HepG2 (cell line): Measurements from ENCODE around the gene ZC3H4. TPM values are rescaled to one million over a fixed set of nuclear protein-coding genes. Genes with fewer than 3 reads are reported as not detected.

ENCODE experiments used
- ATAC-seq: fragments of 200-7000 bp; cut with Tn5 transposase; 3 replicates; pipeline ENCODE4 v1.9.1; 2020; ENCODE audit warnings: mild to moderate bottlenecking, moderate library complexity
- BruUV-seq: library from RNA; stranded (reverse); fragments of 400-500 nt; replicated peaks from 2 replicates; lab custom pipeline; 2021; lab: Mats Ljungman, UMichigan
- CTCF ChIA-PET: fragments of 300-600 bp; formaldehyde crosslinking; extraction: SDS; loops from one replicate; lab custom pipeline; 2021; ENCODE audit warnings: low total read pairs, inconsistent platforms, low intra/inter-chr PET ratio; lab: Yijun Ruan, JAX
- POLR2A ChIA-PET: fragments of 350-600 bp; sonication (Branson Sonifier 250); formaldehyde crosslinking; loops from one replicate; lab custom pipeline; 2020; ENCODE audit warnings: antibody characterized with exemption, inconsistent platforms; lab: Yijun Ruan, JAX
- DNase-seq: peaks from one replicate; pipeline ENCODE4 v3.0.0-alpha.2; 2015; ENCODE audit warnings: low spot score
- FAIRE-seq: peaks from 3 replicates; lab custom pipeline; 2011; peaks lifted over from hg19 to GRCh38; lab: Jason Lieb, UNC
- H2AFZ ChIP-seq: one replicate; pipeline ENCODE4 v1.6.1; 2011; ENCODE audit warnings: low read length, inconsistent platforms
- H3K27ac ChIP-seq: fragments of 300-600 bp; 3 replicates; pipeline ENCODE4 v1.8.0; 2011; ENCODE audit warnings: mixed run types, mild to moderate bottlenecking, mixed read lengths, low read length, inconsistent platforms; ENCODE audit not compliant: insufficient read depth; ENCODE audit errors: extremely low read length
- H3K27me3 ChIP-seq, 2 experiments: fragments of 200-600 bp in 1 of 2; 2 replicates in 1 of 2; 3 replicates in 1 of 2; pipeline versions ENCODE4 v1.6.0 to v1.8.0; 2011; ENCODE audit warnings: low read length in 2 of 2, mild to moderate bottlenecking in 2 of 2, moderate library complexity in 2 of 2, inconsistent platforms in 1 of 2; ENCODE audit not compliant: insufficient read depth in 2 of 2, control insufficient read depth in 1 of 2
- H3K36me3 ChIP-seq, 2 experiments: fragments of 200-600 bp in 1 of 2; replicated peaks in 1 of 2; 2 replicates in 1 of 2; 3 replicates in 1 of 2; pipeline versions ENCODE4 v1.5.1 to v1.8.0; 2011; ENCODE audit warnings: low read length in 2 of 2, inconsistent platforms in 1 of 2; ENCODE audit not compliant: insufficient read depth in 2 of 2, control insufficient read depth in 1 of 2
- H3K4me1 ChIP-seq: 2 replicates; pipeline ENCODE4 v1.5.1; 2012; ENCODE audit warnings: low read length, inconsistent platforms; ENCODE audit not compliant: insufficient read depth
- H3K4me2 ChIP-seq: 2 replicates; pipeline ENCODE4 v1.6.0; 2011; ENCODE audit warnings: low read depth, low read length, inconsistent platforms
- H3K4me3 ChIP-seq, 3 experiments: fragments of 200-600 bp in 1 of 3; sonication (generic), shearing (Covaris generic) in 1 of 3; replicated peaks in 1 of 3; 2 replicates each; pipeline ENCODE4 v1.5.1; 2011 to 2016; ENCODE audit warnings: low read length in 3 of 3, inconsistent platforms in 2 of 3, low read depth in 2 of 3, mild to moderate bottlenecking in 2 of 3, control low read depth in 1 of 3, mixed read lengths in 1 of 3; ENCODE audit not compliant: insufficient read depth in 1 of 3
- H3K79me2 ChIP-seq: one replicate; pipeline ENCODE4 v1.6.1; 2011; ENCODE audit warnings: low read length, inconsistent platforms; ENCODE audit not compliant: insufficient read depth
- H3K9ac ChIP-seq: 2 replicates; pipeline ENCODE4 v1.6.0; 2011; ENCODE audit warnings: mild to moderate bottlenecking, low read depth, low read length, inconsistent platforms; ENCODE audit not compliant: insufficient read depth
- H3K9me3 ChIP-seq: 2 replicates; pipeline ENCODE4 v1.5.1; 2012; ENCODE audit warnings: mild to moderate bottlenecking, low read length
- H4K20me1 ChIP-seq: 2 replicates; pipeline ENCODE4 v1.6.0; 2011; ENCODE audit warnings: inconsistent platforms, mild to moderate bottlenecking, low read length, moderate library complexity; ENCODE audit not compliant: insufficient read depth
- E2F1 ChIP-seq: sonication (generic); formaldehyde crosslinking; IDR thresholded peaks from 2 replicates; pipeline ENCODE4 v1.5.0; 2020; ENCODE audit warnings: missing genetic modification reagents
- ETS1 ChIP-seq: sonication (generic); formaldehyde crosslinking; IDR thresholded peaks from 2 replicates; pipeline ENCODE4 v1.4.0; 2020; ENCODE audit warnings: missing genetic modification reagents
- FOXK2 ChIP-seq: fragments of 450-650 bp; IDR thresholded peaks from 2 replicates; pipeline ENCODE4 v1.6.1; 2016
- HNF1B ChIP-seq: sonication (generic); formaldehyde crosslinking; IDR thresholded peaks from 2 replicates; pipeline ENCODE4 v1.5.1; 2020; ENCODE audit warnings: mild to moderate bottlenecking, moderate library complexity, missing genetic modification reagents
- NFIB ChIP-seq: sonication (generic); formaldehyde crosslinking; IDR thresholded peaks from 2 replicates; pipeline ENCODE4 v1.9.0; 2021; ENCODE audit warnings: missing genetic modification reagents, mild to moderate bottlenecking, borderline replicate concordance
- RNF2 ChIP-seq: fragments of 450-650 bp; conservative IDR thresholded peaks from 2 replicates; pipeline ENCODE4 v1.6.1; 2016; ENCODE audit warnings: low read depth
- SNRNP70 ChIP-seq: fragments of 200-400 bp; formaldehyde crosslinking; IDR thresholded peaks from 2 replicates; pipeline ENCODE4 v1.6.1; 2017; ENCODE audit warnings: mild to moderate bottlenecking, low read depth, low read length, moderate library complexity
- SP1 ChIP-seq, 2 experiments: fragments of 450-650 bp in 1 of 2; sonication (generic) in 1 of 2; formaldehyde crosslinking in 1 of 2; IDR thresholded peaks; 2 replicates each; pipeline versions ENCODE4 v1.4.0 to v1.6.1; 2016 to 2020; ENCODE audit warnings: missing genetic modification reagents in 1 of 2
- TSC22D2 ChIP-seq: sonication (generic); formaldehyde crosslinking; IDR thresholded peaks from 2 replicates; pipeline ENCODE4 v1.5.1; 2020; ENCODE audit warnings: missing genetic modification reagents, mild to moderate bottlenecking, borderline replicate concordance
- ZMYM3 ChIP-seq: sonication (generic); formaldehyde crosslinking; IDR thresholded peaks from 2 replicates; pipeline ENCODE4 v1.5.1; 2020; ENCODE audit warnings: mild to moderate bottlenecking, missing genetic modification reagents
- ZNF263 ChIP-seq: sonication (generic); formaldehyde crosslinking; IDR thresholded peaks from 2 replicates; pipeline ENCODE4 v1.4.0; 2020; ENCODE audit warnings: missing genetic modification reagents
- ZNF556 ChIP-seq: sonication (generic); formaldehyde crosslinking; IDR thresholded peaks from 2 replicates; pipeline ENCODE4 v1.4.0; 2020; ENCODE audit warnings: mild to moderate bottlenecking, missing genetic modification reagents, borderline replicate concordance
- ZNF678 ChIP-seq: sonication (generic); formaldehyde crosslinking; IDR thresholded peaks from 2 replicates; pipeline ENCODE4 v1.4.0; 2020; ENCODE audit warnings: mild to moderate bottlenecking, missing genetic modification reagents
- WGBS: methylation state at CpG from one replicate; pipeline ENCODE4 v1.1.6; 2017; ENCODE audit warnings: low lambda C conversion rate; 5-methylcytosine and 5-hydroxymethylcytosine counted together
- in situ Hi-C: cut with HindIII; loops from 2 replicates; pipeline ENCODE4 v1.10.0; 2017; ENCODE audit warnings: low pct_unique_long_range_greater_than_20kb; ENCODE audit not compliant: extremely low pct_ligation_motif_present
- intact Hi-C: fragments of 100-400 bp; cut with micrococcal nuclease; formaldehyde crosslinking; loops from one replicate; pipeline ENCODE4 v1.10.0; 2022; ENCODE audit not compliant: unreplicated experiment
- polyA plus RNA-seq, 8 experiments: library from polyadenylated mRNA; depleted of rRNA in 3 of 8; stranded (reverse) in 7 of 8; unstranded in 1 of 8; fragments of >200 nt; fragmentation: Illumina TruSeq in 4 of 8; extraction: Trizol in 4 of 8; gene quantifications; 2 replicates each; pipeline versions ENCODE4 v1.2.1 to v1.2.3, GENCODE V29; 2011 to 2016; ENCODE audit warnings: low read depth in 4 of 8, missing spikeins in 1 of 8, mixed read lengths in 1 of 8; ENCODE audit not compliant: insufficient read depth in 1 of 8
- total RNA-seq, 5 experiments: library from RNA; depleted of rRNA; stranded (reverse); fragments of >200 nt; fragmentation: Illumina TruSeq; extraction: Trizol; gene quantifications; 2 replicates each; pipeline ENCODE4 v1.2.3, GENCODE V29; 2016; ENCODE audit warnings: low read depth in 1 of 5
- TF ChIP-seq, protein P1 (sequence below): sonication (generic); formaldehyde crosslinking; IDR thresholded peaks from 2 replicates; pipeline ENCODE4 v1.5.0; 2020; ENCODE audit warnings: missing genetic modification reagents, mild to moderate bottlenecking, borderline replicate concordance
- TF ChIP-seq, protein P2 (sequence below): sonication (generic); formaldehyde crosslinking; IDR thresholded peaks from 2 replicates; pipeline ENCODE4 v1.4.0; 2020; ENCODE audit warnings: low read depth, mild to moderate bottlenecking, missing genetic modification reagents

The ZC3H4 gene
- total and polyA plus RNA-seq, 2 of the 13 experiments (the other 11 are each of a cell fraction or from before 2014, with no cell fraction given) = 1.8 to 10.7 TPM

DNA sequence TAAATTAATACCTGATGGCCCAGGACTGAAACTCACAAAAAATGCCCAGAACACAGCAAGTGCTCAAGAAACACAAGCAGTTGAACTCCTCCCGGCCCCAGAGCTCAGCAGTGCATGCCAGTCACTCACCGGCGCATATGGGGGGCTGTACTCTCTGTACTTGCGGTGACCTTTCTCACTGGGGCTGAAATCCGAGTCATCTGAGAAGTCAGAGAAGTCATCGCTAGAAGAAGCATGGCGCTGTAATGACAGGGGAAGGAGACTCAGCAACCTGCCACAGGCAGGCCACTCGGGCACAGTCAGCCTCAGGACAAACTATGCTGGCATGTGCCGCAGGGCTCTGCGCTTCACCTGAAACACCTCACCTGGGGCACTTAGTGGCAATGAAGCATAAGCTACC is 19.7 kb downstream of the ZC3H4 start:
- ATAC-seq (no peak), DNase-seq (no peak)
- H3K4me2 ChIP-seq = no peak overlapping the region
- intact Hi-C loops = no loop called here
- CTCF ChIA-PET = no interaction called here
- WGBS = 94% methylated on average over 9 of the region's 10 CpGs
- TF ChIP-seq, protein P1, sequence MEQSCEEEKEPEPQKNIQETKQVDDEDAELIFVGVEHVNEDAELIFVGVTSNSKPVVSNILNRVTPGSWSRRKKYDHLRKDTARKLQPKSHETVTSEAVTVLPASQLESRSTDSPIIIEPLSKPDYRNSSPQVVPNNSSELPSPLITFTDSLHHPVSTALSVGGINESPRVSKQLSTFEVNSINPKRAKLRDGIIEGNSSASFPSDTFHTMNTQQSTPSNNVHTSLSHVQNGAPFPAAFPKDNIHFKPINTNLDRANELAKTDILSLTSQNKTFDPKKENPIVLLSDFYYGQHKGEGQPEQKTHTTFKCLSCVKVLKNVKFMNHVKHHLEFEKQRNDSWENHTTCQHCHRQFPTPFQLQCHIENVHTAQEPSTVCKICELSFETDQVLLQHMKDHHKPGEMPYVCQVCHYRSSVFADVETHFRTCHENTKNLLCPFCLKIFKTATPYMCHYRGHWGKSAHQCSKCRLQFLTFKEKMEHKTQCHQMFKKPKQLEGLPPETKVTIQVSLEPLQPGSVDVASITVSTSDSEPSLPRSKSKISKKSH (CRISPR knock-in tag) = no peak
- TF ChIP-seq TSC22D2 (no peak), SP1 (IDR thresholded peaks at IDR 0.05) (no peak), SP1 (CRISPR knock-in tag; IDR thresholded peaks at IDR 0.05) (no peak), NFIB (CRISPR knock-in tag) (no peak), RNF2 (no peak), ETS1 (CRISPR knock-in tag) (no peak), ZNF263 (CRISPR knock-in tag) (no peak), HNF1B (no peak), FOXK2 (no peak), ZNF556 (CRISPR knock-in tag) (no peak), E2F1 (no peak), ZNF678 (CRISPR knock-in tag) (no peak), SNRNP70 (no peak), ZMYM3 (no peak)
- TF ChIP-seq, protein P2, sequence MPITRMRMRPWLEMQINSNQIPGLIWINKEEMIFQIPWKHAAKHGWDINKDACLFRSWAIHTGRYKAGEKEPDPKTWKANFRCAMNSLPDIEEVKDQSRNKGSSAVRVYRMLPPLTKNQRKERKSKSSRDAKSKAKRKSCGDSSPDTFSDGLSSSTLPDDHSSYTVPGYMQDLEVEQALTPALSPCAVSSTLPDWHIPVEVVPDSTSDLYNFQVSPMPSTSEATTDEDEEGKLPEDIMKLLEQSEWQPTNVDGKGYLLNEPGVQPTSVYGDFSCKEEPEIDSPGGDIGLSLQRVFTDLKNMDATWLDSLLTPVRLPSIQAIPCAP (CRISPR knock-in tag) = no peak
- TF ChIP-seq, all 625 proteins: peak for 0
- Histone ChIP-seq H3K79me2 (peaks cover 32% of the 10 kb centered on the region), H3K27me3 (no peaks in the 10 kb centered on the region), H3K4me3 (no peak overlapping the region), H2AFZ (no peak overlapping the region), H4K20me1 (no peaks in the 10 kb centered on the region), H3K36me3 (peaks cover 14 to 45% of the 10 kb centered on the region in 2 experiments), H3K9me3 (no peaks in the 10 kb centered on the region), H3K27ac (no peak overlapping the region), H3K4me1 (peaks cover 54% of the 10 kb centered on the region), H3K9ac (no peak overlapping the region)
- FAIRE-seq = no peak
- in situ Hi-C loops = no loop called here
- TSS peak; percentile 15 for BruUV-seq
- POLR2A ChIA-PET = interaction anchor here (3.4 to 11.1 kb wide), 2 partner anchors 17 to 38 kb away, joined by 24 to 456 read pairs; partner anchors contain the start of genes SAE1 and ZC3H4
